ENCODE results near the gene TBCCD1. TPM values are rescaled to one million over a fixed set of nuclear protein-coding genes. Genes with fewer than 3 reads are reported as not detected.
A peak's percentile ranks its signal among the peaks of the same experiment; 100 is the strongest.

The TBCCD1 gene
- total RNA-seq, 4 donors from 2014 or later: 8.8 to 14.2 (median 12.0) TPM

GRCh38 chr3:186583831-186584230 is 16.7 kb upstream of the TBCCD1 start:
- Histone ChIP-seq H3K27ac (no peak overlapping the region), H3K27me3 (no peaks in the 10 kb centered on the region), H3K9me3 (no peaks in the 10 kb centered on the region), H3K4me1 (no peaks in the 10 kb centered on the region), H3K36me3 (peaks cover 2 to 80% of the 10 kb centered on the region in 2 donors), H3K4me3 (no peak overlapping the region)
- WGBS, 2 donors (ENCODE audit: low coverage in 1 of 2): 52 to 55% methylated on average over 5 of the region's 5 CpGs
- no peak for TF ChIP-seq EP300 (IDR thresholded peaks at IDR 0.05)
- no peak for ATAC-seq

GRCh38 chr3:186582541-186582940 is 15.4 kb upstream of the TBCCD1 start:
- no peak for ATAC-seq
- 93 to 100% methylated on average over 5 to 6 of the region's 6 CpGs for WGBS, 2 donors (ENCODE audit: low coverage in 1 of 2)
- Histone ChIP-seq H3K9me3 (no peaks in the 10 kb centered on the region), H3K27ac (no peak overlapping the region), H3K4me1 (no peaks in the 10 kb centered on the region), H3K36me3 (peaks cover 5 to 93% of the 10 kb centered on the region in 2 donors), H3K4me3 (no peak overlapping the region), H3K27me3 (no peaks in the 10 kb centered on the region)
- no peak for TF ChIP-seq EP300 (IDR thresholded peaks at IDR 0.05)

- H3K4me3 ChIP-seq: no peak overlapping the region
- H3K36me3 ChIP-seq: peaks cover 6 to 100% of the 10 kb centered on the region in 2 donors
- H3K4me1 ChIP-seq: no peaks in the 10 kb centered on the region
- H3K9me3 ChIP-seq: no peaks in the 10 kb centered on the region
- no peak overlapping the region for H3K27ac ChIP-seq
- H3K27me3 ChIP-seq: no peaks in the 10 kb centered on the region
- ATAC-seq: no peak
- TF ChIP-seq CTCF (IDR thresholded peaks at IDR 0.05) (no peak), EP300 (IDR thresholded peaks at IDR 0.05) (no peak), POLR2AphosphoS5 (IDR thresholded peaks at IDR 0.05) (no peak), POLR2A (IDR thresholded peaks at IDR 0.05) (no peak)
- 95% methylated on average over 3 of the region's 3 CpGs for WGBS, 2 donors (ENCODE audit: low coverage in 1 of 2)
These were observed 13.6 kb upstream of the TBCCD1 start for GRCh38 chr3:186580785-186581184.

- Histone ChIP-seq H3K27ac (no peak overlapping the region), H3K4me1 (peaks cover 0 to 7% (median 0%) of the 10 kb centered on the region in 3 donors), H3K4me3 (no peak overlapping the region), H3K36me3 (peaks cover 7 to 99% of the 10 kb centered on the region in 2 donors), H3K9me3 (no peaks in the 10 kb centered on the region), H3K27me3 (no peaks in the 10 kb centered on the region)
- no peak for TF ChIP-seq EP300 (IDR thresholded peaks at IDR 0.05)
- no peak for TF ChIP-seq CTCF (IDR thresholded peaks at IDR 0.05)
- no peak for TF ChIP-seq POLR2A (IDR thresholded peaks at IDR 0.05)
- TF ChIP-seq POLR2AphosphoS5 (IDR thresholded peaks at IDR 0.05): no peak
- 60 to 64% methylated on average over 2 of the region's 2 CpGs for WGBS, 2 donors (ENCODE audit: low coverage in 1 of 2)
- no peak for ATAC-seq
These were observed 10.4 kb upstream of the TBCCD1 start for GRCh38 chr3:186577521-186577920.

GRCh38 chr3:186571644-186572013 is 4.5 kb upstream of the TBCCD1 start:
- Histone ChIP-seq H3K4me3 (peak overlapping the region in 1 of 2 donors; percentile 95), H3K27me3 (no peaks in the 10 kb centered on the region), H3K27ac (peak overlapping the region in 1 of 4 donors; percentile 96), H3K9me3 (no peaks in the 10 kb centered on the region), H3K4me1 (peaks cover 0 to 45% (median 14%) of the 10 kb centered on the region in 3 donors), H3K36me3 (peaks cover 3 to 45% of the 10 kb centered on the region in 2 donors)
- no peak for ATAC-seq
- 71 to 74% methylated on average over 2 of the region's 2 CpGs for WGBS, 2 donors (ENCODE audit: low coverage in 1 of 2)
- TF ChIP-seq POLR2AphosphoS5 (IDR thresholded peaks at IDR 0.05) (no peak), EP300 (IDR thresholded peaks at IDR 0.05) (no peak), CTCF (IDR thresholded peaks at IDR 0.05) (no peak), POLR2A (IDR thresholded peaks at IDR 0.05) (no peak)

GRCh38 chr3:186570941-186571643 is 4.0 kb upstream of the TBCCD1 start:
- no peak for ATAC-seq
- 14% methylated on average over 14 of the region's 21 CpGs for WGBS, 2 donors (ENCODE audit: low coverage in 1 of 2)

More at GRCh38 chr3:186570941-186571643, 4.0 kb upstream of the TBCCD1 start:
- Histone ChIP-seq H3K4me3 (peak overlapping the region; percentile 84 to 95), H3K4me1 (peaks cover 0 to 51% (median 17%) of the 10 kb centered on the region in 3 donors), H3K27me3 (no peaks in the 10 kb centered on the region), H3K9me3 (no peaks in the 10 kb centered on the region), H3K36me3 (peaks cover 3 to 40% of the 10 kb centered on the region in 2 donors), H3K27ac (peak overlapping the region; percentile 87 to 96 (median 94))
- TF ChIP-seq EP300 (IDR thresholded peaks at IDR 0.05) (no peak), CTCF (IDR thresholded peaks at IDR 0.05) (no peak), POLR2A (IDR thresholded peaks at IDR 0.05) (no peak), POLR2AphosphoS5 (IDR thresholded peaks at IDR 0.05) (no peak)
